Activated T-cell treated with anti-CD3 and anti-CD28 coated beads, Interleukin-2, amount 50 U/mL, for 48 hours (primary cell): Measurements from ENCODE around the gene HTRA2.

Experiments
- DNase-seq, 2 experiments: peaks; one replicate each; pipeline ENCODE4 v3.0.0-alpha.2; 2020

Gene HTRA2

GRCh38 chr2:74501335-74502071 lies 28.2 kb upstream of the HTRA2 start:
- DNase-seq = no peak

- DNase-seq = no peak
Observed at GRCh38 chr2:74502147-74502719, 27.5 kb upstream of the HTRA2 start.

- DNase-seq = peak; percentile 71 to 76
Observed at GRCh38 chr2:74502720-74503505, 26.8 kb upstream of the HTRA2 start.

GRCh38 chr2:74503506-74504475 lies 25.9 kb upstream of the HTRA2 start:
- DNase-seq = no peak

- DNase-seq = no peak
Observed at GRCh38 chr2:74504591-74504990, 25.1 kb upstream of the HTRA2 start.

- DNase-seq = no peak
Observed at GRCh38 chr2:74505448-74506246, 24.1 kb upstream of the HTRA2 start.

GRCh38 chr2:74507145-74507925 lies 22.4 kb upstream of the HTRA2 start, which contains the start of gene PCGF1:
TSS of gene PCGF1 (minus strand) at chr2:74507695. CDS start at chr2:74507668, 27 bp downstream.
- DNase-seq = peak; percentile 99

- no peak for DNase-seq
Observed at GRCh38 chr2:74507926-74508520, 21.7 kb upstream of the HTRA2 start.

- no peak for DNase-seq
Observed at GRCh38 chr2:74510272-74510671, 19.5 kb upstream of the HTRA2 start.

GRCh38 chr2:74511104-74511989 lies 18.4 kb upstream of the HTRA2 start:
- no peak for DNase-seq

GRCh38 chr2:74512744-74513604 lies 16.8 kb upstream of the HTRA2 start:
- no peak for DNase-seq

GRCh38 chr2:74513605-74514367 lies 15.9 kb upstream of the HTRA2 start:
- peak; percentile 45 to 63 for DNase-seq

- peak in 1 of 2 experiments; percentile 53 for DNase-seq
Observed at GRCh38 chr2:74514368-74515270, 15.1 kb upstream of the HTRA2 start, which contains the start of gene TLX2. TSS of gene TLX2 (plus strand) at chr2:74514450. CDS start at chr2:74514807, 357 bp downstream.

- peak in 1 of 2 experiments; percentile 47 for DNase-seq
Observed at GRCh38 chr2:74515271-74515980, 14.3 kb upstream of the HTRA2 start.

- peak; percentile 83 to 87 for DNase-seq
Observed at GRCh38 chr2:74515981-74516633, 13.6 kb upstream of the HTRA2 start.
